Mesodermal cell (in vitro differentiated cells): ENCODE results near the gene AJAP1.
"Not testable (repeated sequence)": the region's sequence is repeated elsewhere in the genome, so short reads cannot be mapped to it uniquely, and the experiment has no call there.

Experiments used
- H3K27ac ChIP-seq: 2 replicates; pipeline ENCODE4 v1.7.0; 2013; ENCODE audit warnings: mild to moderate bottlenecking, low read depth, low read length, moderate library complexity; ENCODE audit not compliant: severe bottlenecking
- H3K36me3 ChIP-seq: 2 replicates; pipeline ENCODE4 v1.7.1; 2013; ENCODE audit warnings: mild to moderate bottlenecking, low read length, moderate library complexity; ENCODE audit not compliant: control insufficient read depth, insufficient read depth
- H3K4me1 ChIP-seq: one replicate; pipeline ENCODE4 v1.7.1; 2013; ENCODE audit warnings: mild to moderate bottlenecking, low read length; ENCODE audit not compliant: insufficient read depth, control insufficient read depth, poor library complexity, severe bottlenecking
- H3K4me3 ChIP-seq: 2 replicates; pipeline ENCODE4 v1.7.0; 2013; ENCODE audit warnings: low read length, control low read depth, mild to moderate bottlenecking; ENCODE audit not compliant: insufficient read depth, poor library complexity, severe bottlenecking; ENCODE audit errors: extremely low read depth
- H3K9me3 ChIP-seq: 2 replicates; pipeline ENCODE4 v1.7.1; 2013; ENCODE audit warnings: mild to moderate bottlenecking, low read length, moderate library complexity; ENCODE audit not compliant: control insufficient read depth
- WGBS, 2 experiments: methylation state at CpG; one replicate each; pipeline ENCODE4 v1.1.5; 2013; ENCODE audit warnings: missing lambda C conversion rate in 2 of 2; ENCODE audit not compliant: insufficient coverage in 2 of 2; 5-methylcytosine and 5-hydroxymethylcytosine counted together

AJAP1 gene

GRCh38 chr1:4617506-4617905 is 36.9 kb upstream of the AJAP1 start:
- Histone ChIP-seq H3K9me3 (no peaks in the 10 kb centered on the region), H3K4me3 (no peak overlapping the region), H3K4me1 (peaks cover 9% of the 10 kb centered on the region), H3K36me3 (no peaks in the 10 kb centered on the region), H3K27ac (no peak overlapping the region)
- WGBS, 2 experiments, result 92 to 95% methylated on average over 3 to 6 of the region's 6 CpGs

- not testable (repeated sequence) for H3K4me3 ChIP-seq, H3K4me1 ChIP-seq, H3K9me3 ChIP-seq, H3K36me3 ChIP-seq, H3K27ac ChIP-seq
- 88% methylated on average over 1 of the region's 3 CpGs; no CpG with 5 or more reads in 1 of the 2 experiments for WGBS, 2 experiments
Observed at GRCh38 chr1:4618827-4619226, 35.6 kb upstream of the AJAP1 start.

GRCh38 chr1:4621646-4622045 is 32.8 kb upstream of the AJAP1 start:
- Histone ChIP-seq H3K9me3 (no peaks in the 10 kb centered on the region), H3K4me3 (no peak overlapping the region), H3K27ac (no peak overlapping the region), H3K36me3 (no peaks in the 10 kb centered on the region), H3K4me1 (no peaks in the 10 kb centered on the region)
- WGBS, 2 experiments, result 75 to 82% methylated on average over 4 to 5 of the region's 5 CpGs

- WGBS, 2 experiments, result 84 to 91% methylated on average over 3 to 9 of the region's 10 CpGs
- H3K4me1 ChIP-seq, result no peaks in the 10 kb centered on the region
- no peak overlapping the region for H3K27ac ChIP-seq
- H3K4me3 ChIP-seq, result no peak overlapping the region
- H3K36me3 ChIP-seq, result no peaks in the 10 kb centered on the region
- H3K9me3 ChIP-seq, result no peaks in the 10 kb centered on the region
Observed at GRCh38 chr1:4622821-4623220, 31.6 kb upstream of the AJAP1 start.

- no peaks in the 10 kb centered on the region for H3K4me1 ChIP-seq
- H3K4me3 ChIP-seq, result no peak overlapping the region
- H3K36me3 ChIP-seq, result no peaks in the 10 kb centered on the region
- H3K27ac ChIP-seq, result no peak overlapping the region
- 82 to 88% methylated on average over 7 to 9 of the region's 10 CpGs for WGBS, 2 experiments
- H3K9me3 ChIP-seq, result no peaks in the 10 kb centered on the region
Observed at GRCh38 chr1:4624141-4624715, 30.2 kb upstream of the AJAP1 start.

- Histone ChIP-seq H3K36me3 (no peaks in the 10 kb centered on the region), H3K27ac (no peak overlapping the region), H3K4me1 (no peaks in the 10 kb centered on the region), H3K4me3 (no peak overlapping the region), H3K9me3 (no peaks in the 10 kb centered on the region)
- 79 to 84% methylated on average over 2 to 9 of the region's 9 CpGs for WGBS, 2 experiments
Observed at GRCh38 chr1:4624801-4625200, 29.6 kb upstream of the AJAP1 start.

- H3K4me1 ChIP-seq, result no peaks in the 10 kb centered on the region
- no peaks in the 10 kb centered on the region for H3K9me3 ChIP-seq
- WGBS, 2 experiments, result 85 to 96% methylated on average over 12 of the region's 13 CpGs
- H3K4me3 ChIP-seq, result no peak overlapping the region
- H3K27ac ChIP-seq, result no peak overlapping the region
- H3K36me3 ChIP-seq, result no peaks in the 10 kb centered on the region
Observed at GRCh38 chr1:4626061-4626460, 28.3 kb upstream of the AJAP1 start.

- no peaks in the 10 kb centered on the region for H3K9me3 ChIP-seq
- 93 to 94% methylated on average over 6 of the region's 9 CpGs for WGBS, 2 experiments
- H3K4me3 ChIP-seq, result no peak overlapping the region
Observed at GRCh38 chr1:4626560-4627319, 27.7 kb upstream of the AJAP1 start.

GRCh38 chr1:4627353-4627752 is 27.1 kb upstream of the AJAP1 start:
- H3K9me3 ChIP-seq, result no peaks in the 10 kb centered on the region
- no peaks in the 10 kb centered on the region for H3K4me1 ChIP-seq
- WGBS, 2 experiments, result 79 to 85% methylated on average over 12 of the region's 12 CpGs
- no peaks in the 10 kb centered on the region for H3K36me3 ChIP-seq
- no peak overlapping the region for H3K27ac ChIP-seq
- H3K4me3 ChIP-seq, result no peak overlapping the region

More at GRCh38 chr1:4626560-4627319, 27.7 kb upstream of the AJAP1 start:
- Histone ChIP-seq H3K36me3 (no peaks in the 10 kb centered on the region), H3K4me1 (no peaks in the 10 kb centered on the region), H3K27ac (no peak overlapping the region)

- H3K9me3 ChIP-seq, result no peaks in the 10 kb centered on the region
- H3K36me3 ChIP-seq, result no peaks in the 10 kb centered on the region
- no peaks in the 10 kb centered on the region for H3K4me1 ChIP-seq
- WGBS, 2 experiments, result 90 to 96% methylated on average over 7 of the region's 7 CpGs
- no peak overlapping the region for H3K27ac ChIP-seq
- H3K4me3 ChIP-seq, result no peak overlapping the region
Observed at GRCh38 chr1:4628992-4629391, 25.4 kb upstream of the AJAP1 start.

- no peak overlapping the region for H3K4me3 ChIP-seq
- H3K36me3 ChIP-seq, result no peaks in the 10 kb centered on the region
- no peak overlapping the region for H3K27ac ChIP-seq
- H3K9me3 ChIP-seq, result no peaks in the 10 kb centered on the region
- peaks cover 4% of the 10 kb centered on the region for H3K4me1 ChIP-seq
- 71 to 76% methylated on average over 7 of the region's 7 CpGs for WGBS, 2 experiments
Observed at GRCh38 chr1:4630561-4630960, 23.8 kb upstream of the AJAP1 start.
